ENCODE measurements around the gene CDKN2B. TPM values are rescaled to one million over a fixed set of nuclear protein-coding genes. Genes with fewer than 3 reads are reported as not detected.

Gene CDKN2B
- total and polyA plus RNA-seq, 2 experiments from 2014 or later, result 0.21 to 1.8 TPM

DNA sequence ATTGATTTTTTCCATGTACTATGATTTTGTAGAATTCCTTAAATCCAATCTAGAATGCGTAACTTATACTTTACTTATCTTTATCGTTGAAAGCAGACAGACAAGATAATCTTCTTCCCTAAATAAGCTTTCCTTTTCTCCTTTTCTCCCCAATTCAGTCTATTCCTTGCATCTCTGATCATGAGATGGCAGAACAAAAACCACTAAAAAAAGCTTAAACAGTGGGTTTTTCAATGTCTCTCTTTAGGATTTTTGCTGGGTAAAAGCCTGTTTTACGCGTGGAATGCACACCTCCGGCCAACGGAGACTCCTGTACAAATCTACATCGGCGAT, 755 bp downstream of the CDKN2B start:
- H3K27ac ChIP-seq, result no peak overlapping the region

DNA sequence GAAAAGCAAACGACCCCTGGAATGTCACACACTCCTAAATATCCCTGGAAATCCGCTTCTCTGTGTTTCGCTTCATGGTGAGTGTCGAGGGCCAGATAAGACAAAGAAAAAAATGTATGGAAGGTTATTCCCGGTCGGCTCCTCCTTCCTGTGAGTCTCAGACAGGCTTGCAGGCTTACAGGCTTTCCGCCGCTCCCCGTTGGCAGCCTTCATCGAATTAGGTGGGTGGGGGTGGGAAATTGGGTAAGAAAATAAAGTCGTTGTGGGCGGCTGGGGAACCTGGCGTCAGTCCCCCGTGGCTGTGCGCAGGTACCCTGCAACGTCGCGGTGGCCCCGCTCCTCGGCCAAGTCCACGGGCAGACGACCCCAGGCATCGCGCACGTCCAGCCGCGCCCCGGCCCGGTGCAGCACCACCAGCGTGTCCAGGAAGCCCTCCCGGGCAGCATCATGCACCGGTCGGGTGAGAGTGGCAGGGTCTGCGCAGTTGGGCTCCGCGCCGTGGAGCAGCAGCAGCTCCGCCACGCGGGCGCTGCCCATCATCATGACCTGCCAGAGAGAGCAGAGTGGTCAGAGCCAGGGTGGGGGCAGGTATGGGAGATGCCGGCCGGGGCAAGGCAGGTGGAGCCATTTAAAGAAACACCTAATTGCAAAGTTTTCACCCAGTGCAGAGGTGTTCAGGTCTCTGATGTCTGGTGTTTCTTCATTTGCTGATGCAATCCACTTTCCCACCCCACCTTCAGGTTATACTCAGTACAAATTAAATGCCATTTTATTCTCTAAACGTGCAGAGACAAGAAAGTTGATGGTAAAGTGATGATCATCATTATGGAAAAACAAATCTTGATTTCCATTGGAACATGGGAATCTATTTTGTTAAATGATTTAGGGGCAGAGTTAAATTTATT, 3.2 kb downstream of the CDKN2B start:
- no peaks in the 10 kb centered on the region for H3K9me3 ChIP-seq (ENCODE audit: low read depth)
- TF ChIP-seq CTCF (IDR thresholded peaks at IDR 0.05; ENCODE audit: low read depth, low read length), result no peak
- DNase-seq (ENCODE audit: low read depth in 1 of 2, low spot score in 1 of 2), result peak in 1 of 2 donors; percentile 43
- H3K27me3 ChIP-seq, result peaks cover 81% of the 10 kb centered on the region
- H3K4me3 ChIP-seq, result no peak overlapping the region
- H3K27ac ChIP-seq, result no peak overlapping the region
- no peaks in the 10 kb centered on the region for H3K36me3 ChIP-seq
- H3K4me1 ChIP-seq (ENCODE audit: low read depth), result no peaks in the 10 kb centered on the region

More for the DNA sequence above, 755 bp downstream of the CDKN2B start:
- no peaks in the 10 kb centered on the region for H3K9me3 ChIP-seq (ENCODE audit: low read depth)
- H3K27me3 ChIP-seq, result peaks cover 64% of the 10 kb centered on the region
- H3K4me3 ChIP-seq, result peak overlapping the region; percentile 51
- DNase-seq (ENCODE audit: low read depth in 1 of 2, low spot score in 1 of 2), result no peak
- no peaks in the 10 kb centered on the region for H3K36me3 ChIP-seq
- TF ChIP-seq CTCF (IDR thresholded peaks at IDR 0.05; ENCODE audit: low read depth, low read length), result no peak
- H3K4me1 ChIP-seq (ENCODE audit: low read depth), result no peaks in the 10 kb centered on the region

- Histone ChIP-seq H3K27me3 (peaks cover 86% of the 10 kb centered on the region), H3K9me3 (ENCODE audit: low read depth) (no peaks in the 10 kb centered on the region), H3K4me3 (no peak overlapping the region), H3K4me1 (ENCODE audit: low read depth) (no peaks in the 10 kb centered on the region), H3K27ac (no peak overlapping the region), H3K36me3 (no peaks in the 10 kb centered on the region)
- TF ChIP-seq CTCF (IDR thresholded peaks at IDR 0.05; ENCODE audit: low read depth, low read length), result no peak
- peak; percentile 13 to 22 for DNase-seq (ENCODE audit: low read depth in 1 of 2, low spot score in 1 of 2)
Observed at GRCh38 chr9:22005021-22005701, 3.9 kb downstream of the CDKN2B start.

GRCh38 chr9:22002038-22002437, 7.1 kb downstream of the CDKN2B start:
- DNase-seq (ENCODE audit: low read depth in 1 of 2, low spot score in 1 of 2), result no peak
- no peaks in the 10 kb centered on the region for H3K36me3 ChIP-seq
- H3K4me1 ChIP-seq (ENCODE audit: low read depth), result no peaks in the 10 kb centered on the region
- no peak overlapping the region for H3K4me3 ChIP-seq
- TF ChIP-seq CTCF (IDR thresholded peaks at IDR 0.05; ENCODE audit: low read depth, low read length), result no peak
- no peaks in the 10 kb centered on the region for H3K9me3 ChIP-seq (ENCODE audit: low read depth)
- H3K27ac ChIP-seq, result no peak overlapping the region
- H3K27me3 ChIP-seq, result peaks cover 100% of the 10 kb centered on the region

GRCh38 chr9:21998026-21998425, 11.1 kb downstream of the CDKN2B start:
- no peaks in the 10 kb centered on the region for H3K36me3 ChIP-seq
- DNase-seq (ENCODE audit: low read depth in 1 of 2, low spot score in 1 of 2), result no peak
- H3K9me3 ChIP-seq (ENCODE audit: low read depth), result no peaks in the 10 kb centered on the region

More at GRCh38 chr9:21998026-21998425, 11.1 kb downstream of the CDKN2B start:
- Histone ChIP-seq H3K4me3 (no peak overlapping the region), H3K27me3 (peaks cover 100% of the 10 kb centered on the region), H3K4me1 (ENCODE audit: low read depth) (no peaks in the 10 kb centered on the region), H3K27ac (no peak overlapping the region)
- TF ChIP-seq CTCF (IDR thresholded peaks at IDR 0.05; ENCODE audit: low read depth, low read length), result no peak

Data from cardiac muscle cell (in vitro differentiated cells and primary cell).